Measurements from ENCODE around the gene NR4A1.
"Not testable (repeated sequence)": the region's sequence is repeated elsewhere in the genome, so short reads cannot be mapped to it uniquely, and the experiment has no call there.

NR4A1 gene

DNA sequence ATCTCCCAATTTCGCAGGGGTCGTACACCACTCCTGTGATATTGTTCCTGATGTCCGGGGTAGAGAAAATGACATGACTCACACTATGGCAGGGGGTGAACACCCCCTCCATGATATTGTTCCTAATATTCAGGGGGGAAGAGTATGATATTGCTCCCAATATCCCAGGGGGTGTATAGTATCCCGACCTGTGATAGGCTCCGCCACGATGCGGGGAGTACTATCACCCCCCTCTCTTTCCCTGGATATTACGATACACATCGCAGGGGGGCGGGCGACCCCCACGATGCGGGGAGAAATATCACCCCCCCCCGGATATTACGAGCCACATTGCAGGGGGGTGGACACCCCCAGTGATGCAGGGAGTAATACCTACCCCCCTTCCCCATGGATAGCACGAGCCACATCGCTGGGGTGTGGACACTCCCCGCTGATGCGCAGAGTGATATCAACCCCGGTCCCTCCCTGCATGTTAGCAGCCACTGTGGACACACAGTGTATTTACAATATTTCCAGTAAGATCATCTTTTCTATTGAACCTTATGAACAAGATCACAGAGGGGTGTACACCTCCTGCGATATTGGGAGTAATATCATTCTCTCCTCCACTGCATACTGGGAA, 45.9 kb downstream of the NR4A1 start:
- no peak for DNase-seq (ENCODE audit: low read depth)

DNA sequence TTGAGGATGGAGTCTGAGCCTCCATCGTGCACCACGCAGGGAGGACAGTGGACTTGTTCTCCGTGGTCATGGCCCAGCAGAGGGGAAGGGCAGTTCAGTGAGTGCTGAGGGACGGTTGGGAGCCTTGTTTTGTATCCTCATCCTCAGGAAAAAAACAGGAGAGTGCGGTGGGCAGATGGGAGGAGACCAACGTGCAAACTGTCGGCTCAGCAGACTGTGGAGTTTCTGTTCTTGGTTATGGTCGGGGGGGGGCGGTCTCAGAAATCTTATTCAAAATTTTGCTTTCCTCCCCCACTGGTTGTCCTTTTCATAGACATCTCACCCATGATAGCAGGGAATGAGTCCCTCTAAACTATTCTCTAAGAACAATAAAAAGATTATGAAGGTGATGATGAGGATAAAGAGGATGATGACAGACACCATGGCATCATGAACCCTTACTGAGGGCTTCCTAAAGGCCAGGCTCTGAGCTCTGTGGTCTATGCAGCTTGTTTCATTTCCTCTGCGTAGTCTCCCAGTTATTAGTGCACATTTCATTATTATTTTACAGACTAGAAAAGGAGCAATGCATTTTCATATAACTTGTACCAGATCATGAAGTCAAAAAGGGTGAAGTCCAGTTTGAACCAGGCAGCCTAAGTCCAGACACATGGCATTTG, 53.3 kb downstream of the NR4A1 start:
- not testable (repeated sequence) for DNase-seq (ENCODE audit: low read depth)
